Measurements from ENCODE around the gene SHB.

DNA sequence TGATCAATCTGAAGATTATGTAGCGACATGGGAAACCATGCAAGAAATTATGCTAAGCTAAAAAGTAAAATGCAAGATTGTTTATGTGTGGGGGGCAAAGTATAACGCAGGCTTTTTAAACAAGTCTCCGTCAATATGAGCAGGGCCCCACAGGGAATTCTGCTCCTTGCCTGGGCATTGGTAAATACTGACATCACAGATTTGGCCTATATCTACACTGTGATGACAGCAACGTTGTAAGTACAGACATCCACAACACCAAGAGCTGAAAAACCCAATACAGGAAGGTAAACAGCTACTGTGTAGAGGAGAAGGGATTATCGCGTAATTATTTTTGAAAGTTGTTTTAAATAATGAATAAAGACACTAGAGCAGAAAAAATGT is 90.6 kb downstream of the SHB start:
- TF ChIP-seq, protein P1, sequence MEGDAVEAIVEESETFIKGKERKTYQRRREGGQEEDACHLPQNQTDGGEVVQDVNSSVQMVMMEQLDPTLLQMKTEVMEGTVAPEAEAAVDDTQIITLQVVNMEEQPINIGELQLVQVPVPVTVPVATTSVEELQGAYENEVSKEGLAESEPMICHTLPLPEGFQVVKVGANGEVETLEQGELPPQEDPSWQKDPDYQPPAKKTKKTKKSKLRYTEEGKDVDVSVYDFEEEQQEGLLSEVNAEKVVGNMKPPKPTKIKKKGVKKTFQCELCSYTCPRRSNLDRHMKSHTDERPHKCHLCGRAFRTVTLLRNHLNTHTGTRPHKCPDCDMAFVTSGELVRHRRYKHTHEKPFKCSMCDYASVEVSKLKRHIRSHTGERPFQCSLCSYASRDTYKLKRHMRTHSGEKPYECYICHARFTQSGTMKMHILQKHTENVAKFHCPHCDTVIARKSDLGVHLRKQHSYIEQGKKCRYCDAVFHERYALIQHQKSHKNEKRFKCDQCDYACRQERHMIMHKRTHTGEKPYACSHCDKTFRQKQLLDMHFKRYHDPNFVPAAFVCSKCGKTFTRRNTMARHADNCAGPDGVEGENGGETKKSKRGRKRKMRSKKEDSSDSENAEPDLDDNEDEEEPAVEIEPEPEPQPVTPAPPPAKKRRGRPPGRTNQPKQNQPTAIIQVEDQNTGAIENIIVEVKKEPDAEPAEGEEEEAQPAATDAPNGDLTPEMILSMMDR (IDR thresholded peaks at IDR 0.05; ENCODE audit: low read depth, low read length) = no peak
- no peak for TF ChIP-seq EZH2phosphoT487 (IDR thresholded peaks at IDR 0.05; ENCODE audit: low read depth)
